DMS153 (cell line): Measurements from ENCODE around the gene ATP1A2.
A peak's percentile ranks its signal among the peaks of the same experiment; 100 is the strongest.
"Not testable (repeated sequence)": the region's sequence is repeated elsewhere in the genome, so short reads cannot be mapped to it uniquely, and the experiment has no call there.

Source experiments
- DNase-seq: peaks from one replicate; lab custom pipeline; 2025; lab: John Stamatoyannopoulos, UW

ATP1A2 gene

GRCh38 chr1:160101037-160101716, 14.4 kb upstream of the ATP1A2 start:
- DNase-seq: peak; percentile 64

- DNase-seq: no peak
Measured at GRCh38 chr1:160101717-160102522, 13.6 kb upstream of the ATP1A2 start.

- DNase-seq: no peak
Measured at GRCh38 chr1:160103658-160104408, 11.7 kb upstream of the ATP1A2 start.

GRCh38 chr1:160104486-160104885, 11.1 kb upstream of the ATP1A2 start:
- no peak for DNase-seq

GRCh38 chr1:160105155-160105554, 10.4 kb upstream of the ATP1A2 start:
- DNase-seq: no peak

GRCh38 chr1:160107512-160107911, 8.0 kb upstream of the ATP1A2 start:
- no peak for DNase-seq

GRCh38 chr1:160108888-160109662, 6.5 kb upstream of the ATP1A2 start:
- no peak for DNase-seq

- DNase-seq: no peak
Measured at GRCh38 chr1:160109686-160110085, 5.9 kb upstream of the ATP1A2 start.

- not testable (repeated sequence) for DNase-seq
Measured at GRCh38 chr1:160111462-160111861, 4.1 kb upstream of the ATP1A2 start.

GRCh38 chr1:160112357-160112756, 3.2 kb upstream of the ATP1A2 start:
- no peak for DNase-seq

GRCh38 chr1:160113407-160113806, 2.2 kb upstream of the ATP1A2 start:
- DNase-seq: no peak

GRCh38 chr1:160114085-160114484, 1.5 kb upstream of the ATP1A2 start:
- no peak for DNase-seq

- DNase-seq: no peak
Measured at GRCh38 chr1:160116283-160117147, 956 bp downstream of the ATP1A2 start.

- no peak for DNase-seq
Measured at GRCh38 chr1:160117300-160117699, 1.7 kb downstream of the ATP1A2 start.

GRCh38 chr1:160117709-160118183, 2.2 kb downstream of the ATP1A2 start:
- no peak for DNase-seq

GRCh38 chr1:160118928-160119327, 3.4 kb downstream of the ATP1A2 start:
- no peak for DNase-seq

- no peak for DNase-seq
Measured at GRCh38 chr1:160120797-160121196, 5.2 kb downstream of the ATP1A2 start.

- no peak for DNase-seq
Measured at GRCh38 chr1:160121388-160121787, 5.8 kb downstream of the ATP1A2 start.

- no peak for DNase-seq
Measured at GRCh38 chr1:160122978-160123495, 7.5 kb downstream of the ATP1A2 start.

GRCh38 chr1:160123726-160124125, 8.2 kb downstream of the ATP1A2 start:
- no peak for DNase-seq
